Uterus (tissue), 4 donors: Measurements from ENCODE around the gene PBX1. TPM values are rescaled to one million over a fixed set of nuclear protein-coding genes. Genes with fewer than 3 reads are reported as not detected.
A peak's percentile ranks its signal among the peaks of the same experiment; 100 is the strongest.

Source experiments
- DNase-seq, 2 donors: peaks; one replicate each; pipeline ENCODE4 v3.0.0-alpha.2; 2019 to 2020
- H3K27ac ChIP-seq, 2 donors: fragments of 200-600 bp; sonication (generic); 1 replicate in 1 of 2; 2 replicates in 1 of 2; pipeline ENCODE4 v1.5.1; 2016 to 2018
- H3K27me3 ChIP-seq, 2 donors: fragments of 200-600 bp; sonication (generic); one replicate each; pipeline ENCODE4 v1.5.1; 2018 to 2019; ENCODE audit warnings: control low read depth in 1 of 2
- H3K36me3 ChIP-seq, 2 donors: fragments of 200-600 bp; sonication (generic); one replicate each; pipeline ENCODE4 v1.5.1; 2019; ENCODE audit warnings: control low read depth in 1 of 2
- H3K4me1 ChIP-seq, 2 donors: fragments of 200-600 bp; sonication (generic); one replicate each; pipeline ENCODE4 v1.5.1; 2018 to 2019; ENCODE audit warnings: control low read depth in 1 of 2
- H3K4me3 ChIP-seq, 2 donors: fragments of 200-600 bp; sonication (generic); 1 replicate in 1 of 2; 2 replicates in 1 of 2; pipeline ENCODE4 v1.5.1; 2018 to 2019; ENCODE audit warnings: mild to moderate bottlenecking in 1 of 2
- H3K9me3 ChIP-seq, 2 donors: fragments of 200-600 bp; sonication (generic); one replicate each; pipeline ENCODE4 v1.5.1; 2019; ENCODE audit warnings: control low read depth in 1 of 2
- CTCF ChIP-seq, 4 experiments: fragments of 200-600 bp in 2 of 4; fragments of 450-650 bp in 2 of 4; sonication (generic) in 2 of 4; IDR thresholded peaks; one replicate each; pipeline ENCODE4 v1.5.1; 2016 to 2019; ENCODE audit warnings: antibody characterized with exemption in 4 of 4, mild to moderate bottlenecking in 2 of 4, moderate library complexity in 1 of 4
- POLR2A ChIP-seq, 2 donors: fragments of 450-650 bp; IDR thresholded peaks; one replicate each; pipeline ENCODE4 v1.6.1; 2016; ENCODE audit warnings: antibody characterized with exemption in 2 of 2, mild to moderate bottlenecking in 1 of 2, moderate library complexity in 1 of 2
- intact Hi-C: fragments of 100-400 bp; cut with DNase I; formaldehyde crosslinking; loops from one replicate; pipeline ENCODE4 v1.15.1; 2023; ENCODE audit warnings: low total_unique reads
- total RNA-seq, 4 donors: library from RNA; depleted of rRNA in 3 of 4; stranded (reverse); fragments of >200 nt in 3 of 4; gene quantifications; one replicate each; pipeline versions ENCODE4 v1.1.0 to v1.2.4, GENCODE V29; 2014 to 2023
- donor health status: DM: yes; HTN: yes; CAD: no.

The PBX1 gene
- total RNA-seq, 4 donors from 2014 or later: 122 to 831 (median 207) TPM

GRCh38 chr1:164768619-164769018 is 209.6 kb downstream of the PBX1 start:
- H3K9me3 ChIP-seq: no peaks in the 10 kb centered on the region
- DNase-seq: peak in 1 of 2 donors; percentile 12
- peaks cover 15 to 65% of the 10 kb centered on the region in 2 donors for H3K4me1 ChIP-seq
- H3K36me3 ChIP-seq: no peaks in the 10 kb centered on the region
- TF ChIP-seq POLR2A (IDR thresholded peaks at IDR 0.05) (no peak), CTCF (IDR thresholded peaks at IDR 0.05) (no peak)
- peak overlapping the region; percentile 83 to 92 for H3K27ac ChIP-seq
- no peaks in the 10 kb centered on the region for H3K27me3 ChIP-seq
- no peak overlapping the region for H3K4me3 ChIP-seq
- intact Hi-C loops: no loop called here

GRCh38 chr1:164769486-164770130 is 210.6 kb downstream of the PBX1 start:
- intact Hi-C loops: no loop called here
- H3K27ac ChIP-seq: peak overlapping the region; percentile 83 to 92
- H3K4me1 ChIP-seq: peaks cover 16 to 56% of the 10 kb centered on the region in 2 donors
- TF ChIP-seq POLR2A (IDR thresholded peaks at IDR 0.05) (no peak), CTCF (IDR thresholded peaks at IDR 0.05) (no peak)
- no peaks in the 10 kb centered on the region for H3K27me3 ChIP-seq
- H3K9me3 ChIP-seq: no peaks in the 10 kb centered on the region
- H3K36me3 ChIP-seq: no peaks in the 10 kb centered on the region
- H3K4me3 ChIP-seq: no peak overlapping the region
- DNase-seq: peak in 1 of 2 donors; percentile 7

GRCh38 chr1:164770131-164770529 is 211.1 kb downstream of the PBX1 start:
- no peaks in the 10 kb centered on the region for H3K27me3 ChIP-seq
- no peaks in the 10 kb centered on the region for H3K36me3 ChIP-seq
- no peak for TF ChIP-seq POLR2A (IDR thresholded peaks at IDR 0.05)
- no peak for TF ChIP-seq CTCF (IDR thresholded peaks at IDR 0.05)
- H3K9me3 ChIP-seq: no peaks in the 10 kb centered on the region
- peak in 1 of 2 donors; percentile 4 for DNase-seq
- peak overlapping the region; percentile 83 to 92 for H3K27ac ChIP-seq
- peaks cover 20 to 58% of the 10 kb centered on the region in 2 donors for H3K4me1 ChIP-seq
- no peak overlapping the region for H3K4me3 ChIP-seq
- intact Hi-C loops: no loop called here

DNA sequence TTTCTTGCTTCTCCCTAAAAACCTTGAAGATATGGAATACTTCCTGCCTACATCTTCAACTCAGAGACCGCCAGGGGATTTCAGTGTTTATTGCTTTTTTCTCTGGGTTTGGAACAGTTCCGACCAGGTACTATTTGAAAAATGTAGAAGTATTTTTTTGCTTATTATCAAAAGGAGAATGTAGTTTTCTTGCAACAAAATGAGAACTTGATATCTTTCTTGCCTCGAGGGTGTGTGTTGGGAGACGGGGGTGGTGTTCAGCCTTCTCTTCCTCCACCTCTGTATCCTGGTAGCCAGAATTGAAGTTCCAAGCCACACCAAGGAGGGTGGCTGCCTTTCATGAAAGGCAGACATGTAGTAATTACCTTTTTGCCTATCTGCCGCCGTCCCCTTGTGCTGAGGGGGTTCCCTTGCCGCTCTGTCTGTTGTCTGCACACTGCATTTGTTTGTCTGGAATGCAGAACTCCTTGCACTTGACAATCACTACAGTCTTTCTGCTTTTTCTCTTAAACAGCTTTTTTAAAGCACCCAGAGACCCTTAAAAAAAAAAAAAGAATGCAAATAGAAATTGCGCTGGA is 212.1 kb downstream of the PBX1 start:
- H3K27ac ChIP-seq: peak overlapping the region; percentile 83 to 92
- H3K36me3 ChIP-seq: no peaks in the 10 kb centered on the region
- H3K9me3 ChIP-seq: no peaks in the 10 kb centered on the region
- no peaks in the 10 kb centered on the region for H3K27me3 ChIP-seq
- TF ChIP-seq CTCF (IDR thresholded peaks at IDR 0.05) (peak in 1 of 4 experiments; percentile 5), POLR2A (IDR thresholded peaks at IDR 0.05) (no peak)
- no peak overlapping the region for H3K4me3 ChIP-seq
- intact Hi-C loops: no loop called here
- no peak for DNase-seq
- H3K4me1 ChIP-seq: peaks cover 16 to 57% of the 10 kb centered on the region in 2 donors

DNA sequence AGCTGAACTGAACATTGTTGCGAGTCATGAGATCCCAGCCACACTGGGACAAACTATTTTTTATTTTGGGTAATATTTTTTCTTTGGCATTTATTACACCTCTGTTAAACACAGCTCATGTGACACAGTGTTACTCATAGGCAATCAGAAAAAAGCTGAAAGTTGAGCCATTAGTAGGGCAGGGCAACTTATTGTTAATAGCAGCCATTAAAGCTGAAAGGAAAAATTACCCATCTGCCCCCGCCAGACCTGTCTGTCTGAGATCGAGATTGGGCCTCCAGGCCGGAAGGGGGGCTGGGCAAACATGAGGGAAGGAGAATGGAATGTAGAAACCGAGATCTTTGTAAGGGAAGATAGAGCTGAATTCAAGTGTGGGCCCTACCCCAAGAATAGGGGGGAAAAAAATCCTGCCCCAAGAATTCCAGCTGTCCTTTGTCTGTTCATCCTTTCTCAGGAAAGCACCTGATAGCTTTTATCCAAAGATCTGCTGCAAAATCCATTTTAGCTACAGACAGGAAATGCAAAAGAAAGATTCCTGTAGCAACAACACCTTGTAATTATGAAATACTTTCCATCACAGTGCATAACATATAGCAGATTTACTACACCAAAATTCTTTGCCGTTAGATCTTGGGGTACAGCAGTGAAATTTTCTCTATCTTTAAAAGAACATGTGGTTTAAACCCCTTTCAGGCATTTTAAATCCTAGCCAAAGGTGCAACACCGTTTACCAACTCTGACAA is 212.8 kb downstream of the PBX1 start:
- H3K9me3 ChIP-seq: no peaks in the 10 kb centered on the region
- peaks cover 14 to 51% of the 10 kb centered on the region in 2 donors for H3K4me1 ChIP-seq
- H3K4me3 ChIP-seq: no peak overlapping the region
- intact Hi-C loops: no loop called here
- no peaks in the 10 kb centered on the region for H3K36me3 ChIP-seq
- H3K27ac ChIP-seq: peak overlapping the region; percentile 83 to 92
- TF ChIP-seq CTCF (IDR thresholded peaks at IDR 0.05) (no peak), POLR2A (IDR thresholded peaks at IDR 0.05) (no peak)
- H3K27me3 ChIP-seq: no peaks in the 10 kb centered on the region
- DNase-seq: peak; percentile 74 to 82
